ENCODE measurements around the gene PODXL2. TPM values are rescaled to one million over a fixed set of nuclear protein-coding genes. Genes with fewer than 3 reads are reported as not detected.

Gene PODXL2
- total RNA-seq, 1 experiment from 2014 or later = 5.7 TPM

DNA sequence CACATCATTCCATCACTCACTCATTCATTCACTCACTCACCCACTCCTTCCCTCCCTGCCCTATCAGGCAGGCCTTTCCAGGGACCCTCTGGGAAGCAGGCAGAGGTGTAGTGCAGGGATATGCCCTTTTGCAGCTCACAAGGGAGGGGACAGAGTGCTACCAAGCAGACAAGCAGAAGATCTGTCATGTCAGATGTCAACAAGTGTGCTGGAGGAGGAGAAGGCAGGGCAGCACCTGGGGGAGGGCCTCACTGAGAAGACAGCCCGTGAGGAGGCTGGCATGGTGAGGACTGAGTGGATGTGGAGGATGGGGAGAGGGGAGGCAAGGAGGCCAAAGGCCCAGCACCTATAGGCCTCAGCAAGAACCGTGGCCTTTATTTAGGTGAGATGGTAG, 59.0 kb downstream of the PODXL2 start:
- H3K4me2 ChIP-seq (ENCODE audit: low read length) = no peak overlapping the region
- BruUV-seq (replicated peaks) = no TSS peak
- ChIA-PET CTCF (no interaction called here), RAD21 (ENCODE audit: low non-redundant PET in 1 of 2, low total read pairs in 2 of 2, uncharacterized antibody in 2 of 2, unreplicated experiment in 2 of 2) (no interaction called here), POLR2A (no interaction called here)
- no peak overlapping the region for H3K4me3 ChIP-seq (replicated peaks in 1 of 2; ENCODE audit: low read depth in 1 of 2, low read length in 2 of 2)
- no peak overlapping the region for H2AFZ ChIP-seq (ENCODE audit: low read depth, low read length, poor library complexity, severe bottlenecking)
- no peaks in the 10 kb centered on the region for H3K9me3 ChIP-seq (ENCODE audit: control insufficient read depth in 1 of 2, insufficient read depth in 1 of 2, low read depth in 1 of 2, low read length in 2 of 2)
- no peaks in the 10 kb centered on the region for H3K27me3 ChIP-seq (ENCODE audit: insufficient read depth, low read length)
- H3K79me2 ChIP-seq (ENCODE audit: insufficient read depth, low read length) = no peaks in the 10 kb centered on the region
- H3K27ac ChIP-seq (ENCODE audit: low read depth, low read length) = no peak overlapping the region
- H4K20me1 ChIP-seq (ENCODE audit: insufficient read depth) = no peaks in the 10 kb centered on the region
- ATAC-seq = no peak
- H3K36me3 ChIP-seq (ENCODE audit: control insufficient read depth in 1 of 2, insufficient read depth in 2 of 2, low read length in 2 of 2) = no peaks in the 10 kb centered on the region
- H3K9me2 ChIP-seq (ENCODE audit: insufficient read depth) = no peaks in the 10 kb centered on the region
- H3K4me1 ChIP-seq (ENCODE audit: control insufficient read depth in 1 of 2, insufficient read depth in 2 of 2, low read length in 2 of 2) = peaks cover 13 to 36% of the 10 kb centered on the region in 2 experiments
- no peak for DNase-seq (ENCODE audit: low read depth, low spot score)
- no peak for TF ChIP-seq SP1 (IDR thresholded peaks at IDR 0.05; ENCODE audit: low read depth)
- TF ChIP-seq, protein P1, sequence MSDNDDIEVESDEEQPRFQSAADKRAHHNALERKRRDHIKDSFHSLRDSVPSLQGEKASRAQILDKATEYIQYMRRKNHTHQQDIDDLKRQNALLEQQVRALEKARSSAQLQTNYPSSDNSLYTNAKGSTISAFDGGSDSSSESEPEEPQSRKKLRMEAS (IDR thresholded peaks at IDR 0.05) = no peak
- TF ChIP-seq, protein P2, sequence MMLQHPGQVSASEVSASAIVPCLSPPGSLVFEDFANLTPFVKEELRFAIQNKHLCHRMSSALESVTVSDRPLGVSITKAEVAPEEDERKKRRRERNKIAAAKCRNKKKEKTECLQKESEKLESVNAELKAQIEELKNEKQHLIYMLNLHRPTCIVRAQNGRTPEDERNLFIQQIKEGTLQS (IDR thresholded peaks at IDR 0.05) = no peak
- no peak for TF ChIP-seq ZBTB33 (IDR thresholded peaks at IDR 0.05; ENCODE audit: extremely low read depth, insufficient replicate concordance, low read length)
- TF ChIP-seq EGR1 (IDR thresholded peaks at IDR 0.05; ENCODE audit: low read depth) = no peak
- TF ChIP-seq POLR2AphosphoS5 (IDR thresholded peaks at IDR 0.05; ENCODE audit: low read depth, low read length) = no peak
- intact Hi-C loops (cut with micrococcal nuclease) = no loop called here
- H3K9ac ChIP-seq (ENCODE audit: low read length) = no peak overlapping the region
